Fibroblast of lung (primary cell): ENCODE data around the gene SRPK2. TPM values are rescaled to one million over a fixed set of nuclear protein-coding genes. Genes with fewer than 3 reads are reported as not detected.

ENCODE experiments used
- DNase-seq, 2 donors: peaks; one replicate each; pipeline versions ENCODE4 v3.0.0 to v3.0.0-alpha.2; 2010; ENCODE audit warnings: low read depth in 2 of 2
- H2AFZ ChIP-seq: 2 replicates; pipeline ENCODE4 v1.5.1; 2012; ENCODE audit warnings: low read length, control low read depth, inconsistent platforms
- H3K27ac ChIP-seq: 2 replicates; pipeline ENCODE4 v1.5.1; 2011; ENCODE audit warnings: low read length, control low read depth; ENCODE audit not compliant: insufficient read depth
- H3K27me3 ChIP-seq: 2 replicates; pipeline ENCODE4 v1.5.1; 2011; ENCODE audit warnings: mild to moderate bottlenecking, low read length; ENCODE audit not compliant: control insufficient read depth, insufficient read depth
- H3K36me3 ChIP-seq: 2 replicates; pipeline ENCODE4 v1.5.1; 2011; ENCODE audit warnings: low read length; ENCODE audit not compliant: control insufficient read depth, insufficient read depth
- H3K4me1 ChIP-seq: 2 replicates; pipeline ENCODE4 v1.5.1; 2011; ENCODE audit warnings: low read length; ENCODE audit not compliant: control insufficient read depth, insufficient read depth; ENCODE audit errors: extremely low read depth
- H3K4me2 ChIP-seq: 2 replicates; pipeline ENCODE4 v1.5.1; 2011; ENCODE audit warnings: low read length, control low read depth; ENCODE audit not compliant: insufficient read depth; ENCODE audit errors: extremely low read depth
- H3K4me3 ChIP-seq, 4 experiments: fragments of 200-600 bp in 1 of 4; sonication (generic) in 1 of 4; replicated peaks in 1 of 4; 2 replicates each; pipeline ENCODE4 v1.5.1; 2011 to 2016; ENCODE audit warnings: low read length in 4 of 4, low read depth in 3 of 4, mild to moderate bottlenecking in 3 of 4, control low read depth in 2 of 4, inconsistent platforms in 1 of 4, mixed read lengths in 1 of 4; ENCODE audit not compliant: insufficient read depth in 1 of 4; ENCODE audit errors: control extremely low read depth in 1 of 4
- H3K79me2 ChIP-seq: 2 replicates; pipeline ENCODE4 v1.5.1; 2012; ENCODE audit warnings: mild to moderate bottlenecking, low read length, inconsistent platforms; ENCODE audit not compliant: control insufficient read depth, insufficient read depth
- H3K9ac ChIP-seq: 2 replicates; pipeline ENCODE4 v1.5.1; 2011; ENCODE audit warnings: mild to moderate bottlenecking, low read length, control low read depth; ENCODE audit not compliant: insufficient read depth
- H3K9me3 ChIP-seq: 2 replicates; pipeline ENCODE4 v1.5.1; 2012; ENCODE audit warnings: low read depth, low read length; ENCODE audit not compliant: control insufficient read depth, insufficient read depth
- H4K20me1 ChIP-seq: 2 replicates; pipeline ENCODE4 v1.5.1; 2011; ENCODE audit warnings: low read length; ENCODE audit not compliant: control insufficient read depth, insufficient read depth; ENCODE audit errors: extremely low read depth
- CTCF ChIP-seq, 2 donors: IDR thresholded peaks in 1 of 2; conservative IDR thresholded peaks in 1 of 2; 1 replicate in 1 of 2; 2 replicates in 1 of 2; pipeline ENCODE4 v1.5.1; 2011 to 2012; ENCODE audit warnings: low read length in 2 of 2, control low read depth in 1 of 2, inconsistent platforms in 1 of 2, low read depth in 1 of 2, mild to moderate bottlenecking in 1 of 2
- EZH2 ChIP-seq: IDR thresholded peaks from 2 replicates; pipeline ENCODE4 v1.5.1; 2012; ENCODE audit warnings: low read length, control low read depth, mild to moderate bottlenecking; ENCODE audit errors: missing control alignments
- polyA plus RNA-seq, 2 donors: library from polyadenylated mRNA; depleted of rRNA in 1 of 2; stranded (reverse) in 1 of 2; unstranded in 1 of 2; fragments of >200 nt; gene quantifications; 2 replicates each; pipeline ENCODE4 v1.2.1, GENCODE V29; 2011 to 2012; ENCODE audit warnings: missing spikeins in 1 of 2
- total RNA-seq: library from RNA; depleted of rRNA; stranded (reverse); fragments of >200 nt; gene quantifications from 2 replicates; pipeline ENCODE4 v1.2.1, GENCODE V29; 2014

Gene SRPK2
- total and polyA plus RNA-seq, 2 donors (not counting 1 experiment from before 2014, with no cell fraction given) = 27.8 to 61.8 TPM

GRCh38 chr7:105227391-105227790, 161.3 kb downstream of the SRPK2 start:
- no peak for DNase-seq
- no peak overlapping the region for H3K4me2 ChIP-seq
- peaks cover 2% of the 10 kb centered on the region for H3K4me1 ChIP-seq
- H3K27ac ChIP-seq = no peak overlapping the region
- H3K9me3 ChIP-seq = no peaks in the 10 kb centered on the region
- no peak overlapping the region for H3K9ac ChIP-seq
- no peak overlapping the region for H3K4me3 ChIP-seq
- TF ChIP-seq EZH2 (no peak), CTCF (conservative IDR thresholded peaks at IDR 0.05 in 1 of 2, IDR thresholded peaks at IDR 0.05 in 1 of 2; ENCODE audit: low read depth in 1 of 2, low read length in 2 of 2) (no peak)
- H3K36me3 ChIP-seq = no peaks in the 10 kb centered on the region
- H3K27me3 ChIP-seq = no peaks in the 10 kb centered on the region
- H4K20me1 ChIP-seq = no peaks in the 10 kb centered on the region
- H3K79me2 ChIP-seq = peaks cover 9% of the 10 kb centered on the region
- no peak overlapping the region for H2AFZ ChIP-seq

GRCh38 chr7:105224884-105225651, 163.7 kb downstream of the SRPK2 start:
- H3K4me2 ChIP-seq = peak overlapping the region; percentile 52
- H3K27ac ChIP-seq = no peak overlapping the region
- no peaks in the 10 kb centered on the region for H3K36me3 ChIP-seq
- no peak overlapping the region for H2AFZ ChIP-seq
- no peak overlapping the region for H3K4me3 ChIP-seq
- no peak for TF ChIP-seq CTCF (conservative IDR thresholded peaks at IDR 0.05 in 1 of 2, IDR thresholded peaks at IDR 0.05 in 1 of 2; ENCODE audit: low read depth in 1 of 2, low read length in 2 of 2)
- no peak for TF ChIP-seq EZH2
- no peaks in the 10 kb centered on the region for H3K27me3 ChIP-seq
- H3K9ac ChIP-seq = no peak overlapping the region
- H3K79me2 ChIP-seq = peaks cover 13% of the 10 kb centered on the region
- no peaks in the 10 kb centered on the region for H3K9me3 ChIP-seq
- no peaks in the 10 kb centered on the region for H4K20me1 ChIP-seq
- peak; percentile 89 to 95 for DNase-seq
- peaks cover 2% of the 10 kb centered on the region for H3K4me1 ChIP-seq

- TF ChIP-seq EZH2 = no peak
- no peak for TF ChIP-seq CTCF (conservative IDR thresholded peaks at IDR 0.05 in 1 of 2, IDR thresholded peaks at IDR 0.05 in 1 of 2; ENCODE audit: low read depth in 1 of 2, low read length in 2 of 2)
- H3K36me3 ChIP-seq = no peaks in the 10 kb centered on the region
- peaks cover 18% of the 10 kb centered on the region for H3K79me2 ChIP-seq
- H4K20me1 ChIP-seq = no peaks in the 10 kb centered on the region
- no peak for DNase-seq
- H2AFZ ChIP-seq = no peak overlapping the region
- H3K9me3 ChIP-seq = no peaks in the 10 kb centered on the region
- H3K4me2 ChIP-seq = peak overlapping the region; percentile 13
- no peak overlapping the region for H3K9ac ChIP-seq
- H3K27ac ChIP-seq = no peak overlapping the region
- H3K4me1 ChIP-seq = peaks cover 6% of the 10 kb centered on the region
- no peak overlapping the region for H3K4me3 ChIP-seq
- H3K27me3 ChIP-seq = no peaks in the 10 kb centered on the region
Observed at GRCh38 chr7:105222953-105223352, 165.8 kb downstream of the SRPK2 start.
